ENCODE measurements around the gene C5orf22. TPM values are rescaled to one million over a fixed set of nuclear protein-coding genes. Genes with fewer than 3 reads are reported as not detected.

C5orf22 gene
- total and polyA plus RNA-seq, 4 donors = 19.7 to 33.5 (median 22.5) TPM

DNA sequence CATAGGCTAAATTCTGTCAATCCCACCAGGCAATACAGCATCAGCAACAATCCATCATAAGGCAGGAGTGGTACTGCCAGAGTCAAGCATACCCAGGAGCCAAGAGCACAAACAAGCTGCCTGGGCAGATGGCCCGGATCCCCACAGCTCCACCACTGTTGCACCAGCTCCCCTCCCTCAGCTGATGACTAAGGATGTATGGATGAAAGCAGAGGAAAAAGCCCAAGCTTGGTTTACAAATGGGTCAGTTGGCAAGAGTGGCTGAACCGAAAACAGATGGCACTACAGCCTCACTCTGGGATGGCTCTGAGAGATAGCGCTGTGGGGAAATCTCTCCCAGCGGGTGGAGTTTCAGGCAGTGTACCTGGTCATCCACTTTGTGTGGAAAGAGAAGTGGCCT lies 29.6 kb upstream of the C5orf22 start:
- WGBS (ENCODE audit: insufficient coverage) = 95% methylated on average over 3 of the region's 4 CpGs
- Histone ChIP-seq H3K27me3 (ENCODE audit: control insufficient read depth, insufficient read depth, low read length) (no peaks in the 10 kb centered on the region), H3K4me1 (ENCODE audit: control insufficient read depth, insufficient read depth, low read length) (no peaks in the 10 kb centered on the region), H3K27ac (ENCODE audit: low read depth, low read length) (no peak overlapping the region), H3K36me3 (ENCODE audit: control insufficient read depth, insufficient read depth, low read length) (peaks cover 62% of the 10 kb centered on the region), H3K4me3 (ENCODE audit: low read depth, low read length) (no peak overlapping the region), H3K9me3 (ENCODE audit: control insufficient read depth, insufficient read depth, low read length) (no peaks in the 10 kb centered on the region)
- peak in 1 of 6 donors; percentile 6 for DNase-seq (ENCODE audit: low read depth in 4 of 6, low spot score in 6 of 6)

DNA sequence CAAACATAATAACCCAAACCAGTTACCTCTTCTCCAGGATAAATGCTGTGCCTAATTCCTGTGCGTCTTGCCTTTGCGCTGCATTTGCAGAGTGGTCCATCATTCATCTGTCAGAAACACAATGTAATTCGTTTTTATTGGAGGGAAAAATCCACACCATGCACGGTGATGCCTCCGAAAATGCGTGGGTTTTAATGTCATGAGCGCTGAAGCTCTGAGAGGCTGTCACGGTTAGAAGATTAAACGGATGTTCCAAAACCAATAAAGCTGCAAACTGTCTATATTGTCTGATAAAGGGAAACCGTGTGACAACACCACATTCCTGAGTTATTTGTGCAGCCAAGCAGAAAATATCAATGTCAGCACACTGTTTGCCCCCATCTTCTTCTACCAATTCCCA lies 27.6 kb upstream of the C5orf22 start:
- no peaks in the 10 kb centered on the region for H3K9me3 ChIP-seq (ENCODE audit: control insufficient read depth, insufficient read depth, low read length)
- DNase-seq (ENCODE audit: low read depth in 4 of 6, low spot score in 6 of 6) = peak in 1 of 6 donors; percentile 53

DNA sequence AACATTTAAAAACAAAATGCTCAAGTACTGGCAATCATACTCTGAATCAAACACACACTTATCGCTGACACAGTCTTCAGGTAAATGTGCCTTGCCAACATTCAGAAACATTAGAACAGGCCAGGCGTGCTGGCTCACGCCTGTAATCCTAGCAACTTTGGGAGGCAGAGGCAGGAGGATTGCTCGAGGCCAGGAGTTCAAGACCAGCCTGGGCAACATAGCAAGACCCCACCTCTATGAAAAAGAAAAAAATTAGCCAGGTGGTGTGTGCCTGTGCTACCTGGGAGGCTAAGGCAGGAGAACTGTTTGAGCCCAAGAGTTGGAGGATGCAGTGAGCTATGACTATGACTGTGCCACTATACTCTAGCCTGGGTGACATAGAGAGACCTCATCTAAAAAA lies 20.8 kb upstream of the C5orf22 start:
- no peaks in the 10 kb centered on the region for H3K9me3 ChIP-seq (ENCODE audit: control insufficient read depth, insufficient read depth, low read length)
- H3K4me3 ChIP-seq (ENCODE audit: low read depth, low read length) = no peak overlapping the region
- peaks cover 64% of the 10 kb centered on the region for H3K36me3 ChIP-seq (ENCODE audit: control insufficient read depth, insufficient read depth, low read length)
- H3K4me1 ChIP-seq (ENCODE audit: control insufficient read depth, insufficient read depth, low read length) = no peaks in the 10 kb centered on the region
- no peak for DNase-seq (ENCODE audit: low read depth in 4 of 6, low spot score in 6 of 6)
- WGBS (ENCODE audit: insufficient coverage) = 95% methylated on average over 3 of the region's 4 CpGs
- no peaks in the 10 kb centered on the region for H3K27me3 ChIP-seq (ENCODE audit: control insufficient read depth, insufficient read depth, low read length)
- H3K27ac ChIP-seq (ENCODE audit: low read depth, low read length) = no peak overlapping the region

More for the DNA sequence above, 27.6 kb upstream of the C5orf22 start:
- peaks cover 61% of the 10 kb centered on the region for H3K36me3 ChIP-seq (ENCODE audit: control insufficient read depth, insufficient read depth, low read length)
- H3K4me3 ChIP-seq (ENCODE audit: low read depth, low read length) = no peak overlapping the region
- WGBS (ENCODE audit: insufficient coverage) = 70% methylated on average over 6 of the region's 10 CpGs
- no peaks in the 10 kb centered on the region for H3K4me1 ChIP-seq (ENCODE audit: control insufficient read depth, insufficient read depth, low read length)
- no peaks in the 10 kb centered on the region for H3K27me3 ChIP-seq (ENCODE audit: control insufficient read depth, insufficient read depth, low read length)
- no peak overlapping the region for H3K27ac ChIP-seq (ENCODE audit: low read depth, low read length)

DNA sequence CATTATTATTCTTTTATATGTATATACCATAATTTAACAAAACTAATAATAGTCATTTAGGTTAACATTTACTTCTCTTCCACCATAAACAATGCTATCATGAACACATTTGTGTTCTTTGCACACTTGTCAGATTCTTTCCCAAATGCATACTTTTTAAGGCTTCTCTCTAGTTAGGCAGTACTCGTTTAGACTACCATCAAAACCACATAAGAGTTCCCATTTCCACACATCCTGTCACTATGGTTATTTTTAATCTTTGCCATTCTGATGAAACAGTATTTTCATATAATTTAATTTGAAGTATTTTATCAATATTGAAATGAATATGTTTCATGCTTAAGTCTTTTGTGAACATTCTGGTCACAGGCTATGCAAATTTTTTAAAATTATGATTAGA lies 15.3 kb upstream of the C5orf22 start:
- H3K36me3 ChIP-seq (ENCODE audit: control insufficient read depth, insufficient read depth, low read length) = peaks cover 25% of the 10 kb centered on the region
- no CpG with 5 or more reads among the region's 1 CpG for WGBS (ENCODE audit: insufficient coverage)
- H3K4me3 ChIP-seq (ENCODE audit: low read depth, low read length) = no peak overlapping the region
- H3K4me1 ChIP-seq (ENCODE audit: control insufficient read depth, insufficient read depth, low read length) = no peaks in the 10 kb centered on the region
- H3K9me3 ChIP-seq (ENCODE audit: control insufficient read depth, insufficient read depth, low read length) = no peaks in the 10 kb centered on the region
- no peak overlapping the region for H3K27ac ChIP-seq (ENCODE audit: low read depth, low read length)
- DNase-seq (ENCODE audit: low read depth in 4 of 6, low spot score in 6 of 6) = no peak
- H3K27me3 ChIP-seq (ENCODE audit: control insufficient read depth, insufficient read depth, low read length) = no peaks in the 10 kb centered on the region

DNA sequence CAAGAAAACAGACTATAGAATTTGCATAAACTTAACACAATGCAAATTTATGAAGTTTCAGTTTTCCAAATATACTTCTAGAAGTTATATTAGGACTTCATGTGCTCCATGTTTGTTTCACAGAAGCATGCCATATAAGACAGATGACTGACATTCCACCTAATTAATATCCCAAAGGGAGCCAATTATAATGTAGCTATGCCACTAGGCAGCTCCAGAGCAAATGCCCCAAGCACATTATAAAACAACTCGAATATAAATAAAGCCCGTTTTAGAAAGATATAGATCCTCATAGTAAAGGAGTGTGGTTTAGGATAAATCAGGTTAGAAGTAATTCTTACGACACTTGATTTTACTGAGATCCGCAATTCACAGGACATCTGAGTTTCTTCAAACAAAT lies 9.1 kb upstream of the C5orf22 start:
- Histone ChIP-seq H3K4me3 (ENCODE audit: low read depth, low read length) (no peak overlapping the region), H3K27ac (ENCODE audit: low read depth, low read length) (no peak overlapping the region), H3K36me3 (ENCODE audit: control insufficient read depth, insufficient read depth, low read length) (peaks cover 28% of the 10 kb centered on the region), H3K27me3 (ENCODE audit: control insufficient read depth, insufficient read depth, low read length) (no peaks in the 10 kb centered on the region), H3K9me3 (ENCODE audit: control insufficient read depth, insufficient read depth, low read length) (no peaks in the 10 kb centered on the region), H3K4me1 (ENCODE audit: control insufficient read depth, insufficient read depth, low read length) (no peaks in the 10 kb centered on the region)
- no peak for DNase-seq (ENCODE audit: low read depth in 4 of 6, low spot score in 6 of 6)
- no CpG with 5 or more reads among the region's 4 CpGs for WGBS (ENCODE audit: insufficient coverage)

DNA sequence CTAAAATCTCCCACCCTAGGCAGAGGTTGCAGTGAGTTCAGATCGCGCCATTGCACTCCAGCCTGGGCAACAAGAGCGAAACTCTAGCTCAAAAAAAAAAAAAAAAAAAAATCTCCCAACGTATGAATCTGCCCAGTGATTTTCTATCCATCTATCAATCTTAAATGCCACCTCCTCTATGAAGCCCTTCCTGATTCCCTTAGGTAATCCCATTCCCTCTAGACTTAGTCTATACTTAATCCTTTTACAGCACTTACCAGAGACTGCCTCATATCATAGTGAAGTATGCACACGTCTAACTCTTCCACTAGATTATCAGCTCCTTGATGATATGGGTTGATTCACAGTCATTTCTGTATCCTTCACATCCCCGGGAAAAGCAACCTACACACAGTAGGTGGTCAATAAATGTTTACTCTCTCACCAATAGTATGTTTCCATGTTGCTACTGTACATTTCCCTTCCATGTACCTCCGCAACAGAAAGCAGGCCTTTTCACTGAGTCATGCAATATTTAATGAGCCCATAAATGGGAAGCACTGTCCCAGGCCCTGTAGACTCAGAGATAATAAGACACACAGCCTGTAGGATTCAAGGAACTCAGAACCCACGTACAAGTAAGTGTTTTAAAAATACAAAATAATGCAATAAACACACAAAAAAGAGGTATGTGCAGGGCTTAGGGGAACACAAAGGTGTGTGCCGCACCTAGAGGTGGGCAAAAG lies 1.4 kb upstream of the C5orf22 start:
- no peaks in the 10 kb centered on the region for H3K9me3 ChIP-seq (ENCODE audit: control insufficient read depth, insufficient read depth, low read length)
- peaks cover 31% of the 10 kb centered on the region for H3K36me3 ChIP-seq (ENCODE audit: control insufficient read depth, insufficient read depth, low read length)
- no peak for DNase-seq (ENCODE audit: low read depth in 4 of 6, low spot score in 6 of 6)
- no peak overlapping the region for H3K27ac ChIP-seq (ENCODE audit: low read depth, low read length)
- 92% methylated on average over 4 of the region's 9 CpGs for WGBS (ENCODE audit: insufficient coverage)
- peak overlapping the region; percentile 84 for H3K4me3 ChIP-seq (ENCODE audit: low read depth, low read length)
- H3K27me3 ChIP-seq (ENCODE audit: control insufficient read depth, insufficient read depth, low read length) = no peaks in the 10 kb centered on the region
- peaks cover 19% of the 10 kb centered on the region for H3K4me1 ChIP-seq (ENCODE audit: control insufficient read depth, insufficient read depth, low read length)

DNA sequence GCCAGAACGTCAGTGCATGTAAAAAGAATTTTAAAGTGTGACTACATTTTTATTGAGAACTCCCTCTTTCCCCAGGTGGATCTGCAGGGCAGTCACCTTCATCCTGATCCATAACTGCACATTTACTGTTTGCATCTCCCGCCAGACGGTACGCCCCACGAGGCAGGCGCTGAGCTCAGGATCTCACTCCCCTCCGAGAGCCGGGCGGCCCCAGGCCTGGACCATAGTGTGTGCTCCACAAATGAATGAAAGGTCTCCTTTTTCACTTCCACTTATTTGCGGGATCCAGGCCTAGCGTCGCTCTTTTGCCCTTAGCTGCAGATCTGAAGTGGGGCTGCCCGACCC lies 586 bp upstream of the C5orf22 start:
- H3K27ac ChIP-seq (ENCODE audit: low read depth, low read length) = peak overlapping the region; percentile 45
- peaks cover 19% of the 10 kb centered on the region for H3K4me1 ChIP-seq (ENCODE audit: control insufficient read depth, insufficient read depth, low read length)
- H3K4me3 ChIP-seq (ENCODE audit: low read depth, low read length) = peak overlapping the region; percentile 84
- peak in 3 of 6 donors; percentile 2 to 26 (median 14) for DNase-seq (ENCODE audit: low read depth in 4 of 6, low spot score in 6 of 6)
- H3K36me3 ChIP-seq (ENCODE audit: control insufficient read depth, insufficient read depth, low read length) = peaks cover 24% of the 10 kb centered on the region
- no peaks in the 10 kb centered on the region for H3K27me3 ChIP-seq (ENCODE audit: control insufficient read depth, insufficient read depth, low read length)
- WGBS (ENCODE audit: insufficient coverage) = under 1% methylated on average over 12 of the region's 13 CpGs
- no peaks in the 10 kb centered on the region for H3K9me3 ChIP-seq (ENCODE audit: control insufficient read depth, insufficient read depth, low read length)

DNA sequence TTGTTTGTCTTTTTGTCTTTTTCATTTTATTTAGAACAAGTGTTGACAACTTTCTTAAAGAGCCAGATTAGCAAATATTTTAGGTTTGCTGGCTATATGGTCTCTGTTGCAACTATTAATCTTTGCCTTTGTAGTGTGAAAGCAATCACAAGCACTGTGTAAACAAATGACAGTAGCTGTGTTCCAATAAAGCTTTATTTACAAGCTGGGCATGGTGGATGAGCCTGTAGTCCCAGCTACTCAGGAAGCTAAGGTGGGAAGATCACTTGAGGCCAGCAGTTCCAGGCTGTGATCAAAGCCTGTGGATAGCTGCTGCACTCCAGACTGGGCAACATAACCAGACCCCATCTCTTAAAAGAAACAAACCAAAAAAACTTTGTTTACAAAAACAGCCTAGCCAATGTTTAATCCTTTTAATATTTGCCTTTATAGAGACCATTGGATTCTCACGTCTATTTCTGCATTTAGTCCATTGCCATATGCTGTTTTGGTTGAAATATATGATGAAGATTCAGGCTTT lies 2.5 kb downstream of the C5orf22 start:
- no peak for DNase-seq (ENCODE audit: low read depth in 4 of 6, low spot score in 6 of 6)
- Histone ChIP-seq H3K9me3 (ENCODE audit: control insufficient read depth, insufficient read depth, low read length) (no peaks in the 10 kb centered on the region), H3K36me3 (ENCODE audit: control insufficient read depth, insufficient read depth, low read length) (peaks cover under 1% of the 10 kb centered on the region), H3K4me1 (ENCODE audit: control insufficient read depth, insufficient read depth, low read length) (peaks cover 19% of the 10 kb centered on the region), H3K27ac (ENCODE audit: low read depth, low read length) (no peak overlapping the region), H3K27me3 (ENCODE audit: control insufficient read depth, insufficient read depth, low read length) (no peaks in the 10 kb centered on the region), H3K4me3 (ENCODE audit: low read depth, low read length) (no peak overlapping the region)
- WGBS (ENCODE audit: insufficient coverage) = no CpG with 5 or more reads among the region's 1 CpG

DNA sequence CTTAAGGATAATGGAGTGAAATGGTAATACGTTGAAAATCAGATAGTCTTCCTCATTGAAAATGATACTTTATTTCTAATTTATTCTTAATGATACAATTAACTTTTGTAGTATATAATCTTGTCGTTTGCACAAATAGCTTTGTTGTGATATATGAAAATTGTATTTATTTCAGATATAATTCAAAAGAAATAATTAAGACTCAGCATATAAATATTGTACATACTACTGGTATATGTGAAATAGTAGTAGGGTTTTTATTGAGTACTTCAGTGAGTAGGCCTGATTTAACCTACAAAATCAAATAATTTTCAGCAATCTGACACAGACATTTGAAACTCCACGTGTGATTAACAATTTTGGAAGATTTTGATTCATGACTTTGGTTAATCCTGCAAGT lies 4.8 kb downstream of the C5orf22 start:
- Histone ChIP-seq H3K27me3 (ENCODE audit: control insufficient read depth, insufficient read depth, low read length) (no peaks in the 10 kb centered on the region), H3K36me3 (ENCODE audit: control insufficient read depth, insufficient read depth, low read length) (peaks cover 8% of the 10 kb centered on the region), H3K27ac (ENCODE audit: low read depth, low read length) (no peak overlapping the region), H3K9me3 (ENCODE audit: control insufficient read depth, insufficient read depth, low read length) (no peaks in the 10 kb centered on the region), H3K4me3 (ENCODE audit: low read depth, low read length) (no peak overlapping the region), H3K4me1 (ENCODE audit: control insufficient read depth, insufficient read depth, low read length) (peaks cover 11% of the 10 kb centered on the region)
- DNase-seq (ENCODE audit: low read depth in 4 of 6, low spot score in 6 of 6) = no peak
- 100% methylated on average over 1 of the region's 3 CpGs for WGBS (ENCODE audit: insufficient coverage)

DNA sequence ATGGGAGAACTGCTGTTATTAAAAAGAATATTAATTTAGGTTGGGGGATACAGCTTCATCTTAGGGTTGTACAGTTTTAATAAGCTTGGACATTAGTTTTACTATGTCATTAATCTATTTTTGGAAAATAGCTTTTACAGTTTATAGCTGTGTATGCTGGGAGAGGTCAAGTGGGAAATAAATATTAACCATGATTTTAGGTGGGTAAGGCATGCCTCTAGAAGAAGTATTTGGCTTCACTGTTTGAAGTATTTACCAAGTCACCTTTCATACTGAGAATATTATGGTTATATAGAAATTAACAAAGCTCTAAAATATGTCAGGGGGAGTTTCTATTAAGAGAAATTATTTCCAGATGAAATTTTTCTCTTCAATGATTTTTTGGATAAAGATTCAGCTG lies 5.2 kb downstream of the C5orf22 start:
- H3K4me1 ChIP-seq (ENCODE audit: control insufficient read depth, insufficient read depth, low read length) = peaks cover 11% of the 10 kb centered on the region
- DNase-seq (ENCODE audit: low read depth in 4 of 6, low spot score in 6 of 6) = no peak
- peak overlapping the region; percentile 57 for H3K27ac ChIP-seq (ENCODE audit: low read depth, low read length)
- H3K4me3 ChIP-seq (ENCODE audit: low read depth, low read length) = no peak overlapping the region
- H3K27me3 ChIP-seq (ENCODE audit: control insufficient read depth, insufficient read depth, low read length) = no peaks in the 10 kb centered on the region
- H3K9me3 ChIP-seq (ENCODE audit: control insufficient read depth, insufficient read depth, low read length) = no peaks in the 10 kb centered on the region
- peaks cover 12% of the 10 kb centered on the region for H3K36me3 ChIP-seq (ENCODE audit: control insufficient read depth, insufficient read depth, low read length)

All from spinal cord (tissue), 10 donors.